ENCODE data around the gene PROM1.

- TF ChIP-seq CTCF (IDR thresholded peaks at IDR 0.05) (no peak), POLR2A (IDR thresholded peaks at IDR 0.05) (no peak)
These were observed 95.6 kb downstream of the PROM1 start for GRCh38 chr4:15988222-15988621.
